Left lung (tissue), 10 donors: ENCODE data around the gene TLK2. TPM values are rescaled to one million over a fixed set of nuclear protein-coding genes. Genes with fewer than 3 reads are reported as not detected.
A peak's percentile ranks its signal among the peaks of the same experiment; 100 is the strongest.
"Not testable (repeated sequence)": the region's sequence is repeated elsewhere in the genome, so short reads cannot be mapped to it uniquely, and the experiment has no call there.

Source experiments
- ATAC-seq: fragments of 200-7000 bp; cut with Tn5 transposase; one replicate; pipeline ENCODE4 v1.9.1; 2020; ENCODE audit warnings: moderate library complexity
- DNase-seq, 4 donors: peaks; one replicate each; pipeline ENCODE4 v3.0.0-alpha.2; 2013 to 2020
- H3K27ac ChIP-seq, 2 donors: fragments of 200-600 bp; sonication (generic) in 1 of 2; one replicate each; pipeline versions ENCODE4 v1.5.0 to v1.8.0; 2020 to 2021
- H3K27me3 ChIP-seq, 2 donors: fragments of 200-600 bp; sonication (generic) in 1 of 2; one replicate each; pipeline versions ENCODE4 v1.5.0 to v1.8.0; 2020 to 2021
- H3K36me3 ChIP-seq, 2 donors: fragments of 200-600 bp; sonication (generic) in 1 of 2; one replicate each; pipeline versions ENCODE4 v1.5.0 to v1.8.0; 2020 to 2021
- H3K4me1 ChIP-seq, 2 donors: fragments of 200-600 bp; one replicate each; pipeline ENCODE4 v1.8.0; 2021
- H3K4me3 ChIP-seq, 2 donors: fragments of 200-600 bp; sonication (generic) in 1 of 2; one replicate each; pipeline versions ENCODE4 v1.5.0 to v1.8.0; 2020 to 2021; ENCODE audit warnings: mild to moderate bottlenecking in 1 of 2
- H3K9me3 ChIP-seq, 2 donors: fragments of 200-600 bp; sonication (generic) in 1 of 2; one replicate each; pipeline versions ENCODE4 v1.5.0 to v1.8.0; 2020 to 2021
- intact Hi-C, 2 donors: fragments of 100-400 bp; cut with DNase I; formaldehyde crosslinking; loops; one replicate each; pipeline versions ENCODE4 v1.11.2 to v1.14.2; 2022
- polyA plus RNA-seq, 6 donors: library from polyadenylated mRNA; unstranded; fragments of 120-200 nt; gene quantifications; one replicate each; pipeline ENCODE4 v1.2.1, GENCODE V29; 2013; ENCODE audit not compliant: insufficient read length in 6 of 6
- total RNA-seq, 2 donors: library from RNA; stranded (reverse); fragmentation: NEBNext Ultra II Directional; extraction: Animal tissue kit (Norgen Biotek cat#: 25700); gene quantifications; one replicate each; pipeline ENCODE4 v1.2.1, GENCODE V29; 2021
- donor health status: DM: no; HTN: yes; CAD: no.
- donor health status: DM: no; HTN: no; CAD: no.

Gene TLK2
- total and polyA plus RNA-seq, 8 donors: 32.2 to 75.0 (median 69.1) TPM

DNA sequence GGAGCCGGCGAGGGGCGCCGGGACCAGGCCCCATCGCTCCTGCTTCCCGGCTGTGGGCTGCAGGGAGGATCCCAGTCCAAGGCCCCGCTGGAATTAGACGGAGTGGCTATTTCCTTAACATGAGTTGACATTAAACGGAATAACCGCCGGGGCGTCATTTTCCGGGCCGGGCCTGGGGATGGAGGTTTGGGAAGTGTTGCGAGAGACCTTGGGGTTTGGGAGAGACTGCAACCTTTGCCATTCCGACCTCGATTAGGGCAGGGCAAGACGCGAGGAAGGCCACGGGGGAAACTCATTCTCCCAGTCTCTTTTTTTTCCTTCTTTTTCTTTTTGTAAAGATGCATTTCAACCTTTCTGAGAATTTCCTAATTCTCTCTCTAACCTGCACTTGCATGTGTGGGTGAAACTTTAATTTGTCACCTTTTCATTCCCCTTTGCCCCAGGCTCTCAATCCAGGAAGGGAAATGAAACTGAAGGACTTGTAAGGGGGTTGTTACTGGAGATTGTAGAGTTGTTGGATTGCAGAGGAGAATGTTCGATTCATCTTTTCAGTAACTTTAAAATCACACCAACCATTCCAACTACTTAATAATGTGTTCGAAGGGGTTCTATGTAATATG, 1.1 kb downstream of the TLK2 start:
- intact Hi-C loops, H3K9me3 ChIP-seq, H3K27me3 ChIP-seq: not testable (repeated sequence)
- Histone ChIP-seq H3K4me3 (peak overlapping the region; percentile 55 to 64), H3K4me1 (peaks cover 3 to 48% of the 10 kb centered on the region in 2 donors), H3K36me3 (peaks cover 0 to 23% of the 10 kb centered on the region in 2 donors), H3K27ac (peak overlapping the region; percentile 88 to 91)
- peak in 2 of 4 donors; percentile 37 to 82 for DNase-seq
- peak; percentile 19 for ATAC-seq

DNA sequence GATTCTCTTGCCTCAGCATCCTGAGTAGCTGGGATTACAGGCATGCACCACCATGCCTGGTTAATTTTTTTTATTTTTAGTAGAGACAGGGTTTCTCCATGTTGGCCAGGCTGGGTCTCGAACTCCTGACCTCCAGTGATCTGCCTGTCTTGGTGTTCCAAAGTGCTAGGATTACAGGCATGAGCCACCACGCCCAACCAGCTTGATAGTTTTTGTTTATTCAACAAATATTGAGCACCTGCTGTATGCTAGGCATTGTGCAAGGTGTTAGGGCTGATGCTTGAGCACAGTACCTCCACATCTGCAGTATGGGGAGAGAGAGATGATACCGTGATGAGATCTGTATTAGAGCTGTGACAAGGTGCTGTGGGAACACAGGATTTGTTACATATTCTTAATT, 3.9 kb downstream of the TLK2 start:
- H3K27ac ChIP-seq, intact Hi-C loops, H3K4me3 ChIP-seq, ATAC-seq, H3K27me3 ChIP-seq, H3K9me3 ChIP-seq, DNase-seq: not testable (repeated sequence)
- peaks cover 3 to 47% of the 10 kb centered on the region in 2 donors for H3K4me1 ChIP-seq
- H3K36me3 ChIP-seq: peaks cover 0 to 24% of the 10 kb centered on the region in 2 donors

DNA sequence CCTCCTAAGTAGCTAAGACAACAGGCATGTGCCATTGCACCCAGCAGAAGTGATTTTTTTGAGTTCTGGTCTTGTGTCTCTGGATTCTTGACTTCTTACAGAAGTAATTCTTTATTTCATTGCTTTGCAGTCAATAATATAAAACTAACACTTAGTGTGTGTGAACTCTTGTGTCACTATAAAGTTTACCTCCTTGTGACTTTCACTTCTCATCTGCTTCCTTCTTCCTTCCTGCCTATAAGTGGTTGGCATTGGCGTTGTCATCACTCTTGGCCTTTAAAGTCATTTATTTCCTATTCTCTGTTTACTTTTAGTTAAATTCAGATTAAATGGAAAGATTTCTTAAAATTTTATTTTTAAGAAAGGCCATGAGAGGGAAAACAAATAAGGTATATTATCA, 12.4 kb downstream of the TLK2 start:
- H3K4me3 ChIP-seq, intact Hi-C loops, H3K27me3 ChIP-seq, H3K36me3 ChIP-seq, H3K27ac ChIP-seq, H3K9me3 ChIP-seq, ATAC-seq, DNase-seq, H3K4me1 ChIP-seq: not testable (repeated sequence)

DNA sequence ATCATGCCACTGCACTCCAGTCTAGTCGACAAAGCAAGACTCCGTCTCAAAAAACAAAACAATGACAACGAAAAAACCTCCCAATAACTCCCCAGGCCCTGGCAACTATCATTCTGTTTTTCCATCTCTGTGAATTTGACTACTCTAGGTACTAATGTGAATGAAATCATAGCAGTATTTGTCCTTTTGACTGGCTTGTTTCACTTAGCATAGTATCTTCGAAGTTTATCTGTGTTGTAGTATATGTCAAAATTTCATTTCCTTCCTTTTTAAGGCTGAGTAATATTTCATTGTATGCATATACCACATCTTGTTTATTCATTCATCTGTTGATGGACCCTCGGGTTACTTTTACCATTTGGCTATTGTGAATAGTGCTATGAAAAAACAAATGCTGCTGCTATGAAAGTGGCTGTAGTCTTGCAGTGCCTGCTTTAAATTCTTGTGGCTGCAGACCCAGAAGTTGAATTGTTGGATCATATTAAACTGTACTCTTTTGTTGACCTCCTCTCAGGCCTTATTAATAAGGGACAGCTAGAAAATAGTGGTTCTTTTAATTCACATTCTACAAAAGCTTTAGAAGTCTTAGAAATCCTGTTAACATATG, 14.5 kb downstream of the TLK2 start:
- H3K4me1 ChIP-seq, H3K27me3 ChIP-seq, DNase-seq, H3K9me3 ChIP-seq, intact Hi-C loops, H3K4me3 ChIP-seq, H3K27ac ChIP-seq, ATAC-seq, H3K36me3 ChIP-seq: not testable (repeated sequence)

DNA sequence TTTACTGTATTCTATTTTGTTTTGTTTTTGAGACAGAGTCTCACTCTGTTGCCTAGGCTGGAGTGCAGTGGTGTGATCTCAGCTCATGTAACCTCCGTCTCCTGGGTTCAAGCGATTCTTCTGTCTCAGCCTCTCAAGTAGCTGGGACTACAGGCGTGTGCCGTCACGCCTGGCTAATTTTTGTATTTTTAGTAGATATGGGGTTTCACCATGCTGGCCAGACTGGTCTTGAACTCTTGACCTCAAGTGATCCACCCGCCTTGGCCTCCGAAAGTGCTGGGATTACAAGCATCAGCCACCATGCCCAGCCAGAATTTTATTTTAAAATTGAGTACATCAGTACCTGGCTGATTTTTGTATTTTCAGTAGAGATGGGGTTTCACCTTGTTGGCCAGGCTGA, 15.4 kb downstream of the TLK2 start:
- H3K36me3 ChIP-seq, H3K27ac ChIP-seq, ATAC-seq, intact Hi-C loops, H3K27me3 ChIP-seq, H3K4me1 ChIP-seq, DNase-seq, H3K9me3 ChIP-seq, H3K4me3 ChIP-seq: not testable (repeated sequence)

DNA sequence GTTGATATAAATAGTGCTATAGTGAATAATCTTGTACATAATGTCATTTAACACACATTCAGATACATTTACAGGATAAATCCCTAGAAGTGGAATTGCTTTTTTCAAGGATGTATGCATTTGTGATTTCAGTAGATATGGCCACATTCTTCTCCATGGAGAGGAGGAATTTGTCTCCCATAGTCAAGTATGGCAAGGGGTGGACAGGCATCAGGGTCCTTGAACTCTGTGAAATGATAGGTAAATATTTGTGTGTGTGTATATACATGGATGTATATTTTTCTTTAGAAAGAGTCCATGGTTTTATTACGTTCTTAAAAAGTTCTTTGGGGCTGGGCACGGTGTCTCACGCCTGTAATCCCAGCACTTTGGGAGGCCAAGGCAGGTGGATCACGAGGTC, 17.7 kb downstream of the TLK2 start:
- H3K4me3 ChIP-seq, H3K27me3 ChIP-seq, H3K36me3 ChIP-seq, ATAC-seq, H3K4me1 ChIP-seq, intact Hi-C loops, DNase-seq, H3K27ac ChIP-seq, H3K9me3 ChIP-seq: not testable (repeated sequence)

DNA sequence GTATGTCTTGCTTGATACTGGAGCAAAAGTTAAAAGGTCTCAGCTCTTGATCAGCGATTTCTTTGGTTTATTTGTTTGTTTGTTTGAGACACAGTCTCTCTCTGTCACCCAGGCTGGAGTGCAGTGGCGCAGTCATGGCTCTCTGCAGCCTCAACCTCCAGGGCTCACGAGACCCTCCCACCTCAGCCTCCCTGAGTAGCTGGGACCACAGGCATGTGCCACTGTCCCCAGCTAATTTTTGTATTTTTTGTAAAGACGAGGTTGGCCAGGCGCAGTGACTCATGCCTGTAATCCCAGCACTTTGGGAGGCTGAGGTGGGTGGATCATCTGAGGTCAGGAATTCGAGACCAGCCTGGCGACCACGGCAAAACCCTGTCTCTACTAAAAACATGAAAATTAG, 20.2 kb downstream of the TLK2 start:
- H3K36me3 ChIP-seq, H3K4me1 ChIP-seq, intact Hi-C loops, DNase-seq, H3K27me3 ChIP-seq, H3K9me3 ChIP-seq, ATAC-seq, H3K4me3 ChIP-seq, H3K27ac ChIP-seq: not testable (repeated sequence)

DNA sequence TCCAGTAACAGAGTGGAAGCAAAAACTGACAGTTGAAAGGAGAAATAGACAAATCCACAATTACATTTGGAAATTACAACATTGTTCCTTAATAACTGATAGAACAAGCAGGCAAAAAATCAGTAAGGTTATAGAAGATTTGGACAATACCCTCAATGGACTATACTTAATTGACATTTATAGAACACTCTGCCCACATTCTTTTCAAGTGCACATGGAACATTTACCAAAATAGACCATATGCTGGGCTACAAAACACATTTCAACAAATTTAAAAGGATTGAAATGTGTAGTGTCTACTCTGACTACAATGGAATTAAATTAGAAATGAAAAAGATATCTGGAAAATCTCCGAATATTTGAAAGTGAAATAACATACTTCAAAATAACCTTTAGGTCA, 21.8 kb downstream of the TLK2 start:
- DNase-seq, H3K4me1 ChIP-seq, H3K4me3 ChIP-seq, H3K36me3 ChIP-seq, H3K9me3 ChIP-seq, ATAC-seq, H3K27me3 ChIP-seq, H3K27ac ChIP-seq, intact Hi-C loops: not testable (repeated sequence)

DNA sequence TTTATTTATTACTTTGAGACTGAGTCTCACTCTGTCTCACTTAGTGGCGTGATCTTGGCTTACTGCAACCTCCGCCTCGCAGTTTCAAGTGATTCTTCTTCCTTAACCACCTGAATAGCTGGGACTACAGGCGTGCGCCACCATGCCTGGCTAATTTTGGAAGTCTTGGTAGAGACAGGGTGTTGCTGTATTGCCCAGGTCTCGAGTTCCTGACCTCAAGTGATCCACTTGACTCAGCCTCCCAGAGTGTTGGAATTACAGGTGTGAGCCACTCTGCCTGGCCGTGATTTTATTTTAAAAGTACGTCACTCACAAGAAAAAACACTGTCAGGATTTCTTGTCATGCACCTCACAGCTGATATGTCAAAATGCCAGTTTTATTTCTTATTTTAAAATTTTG, 26.2 kb downstream of the TLK2 start:
- intact Hi-C loops, DNase-seq, H3K27ac ChIP-seq, H3K9me3 ChIP-seq, H3K36me3 ChIP-seq, H3K27me3 ChIP-seq, H3K4me3 ChIP-seq: not testable (repeated sequence)
- peaks cover 0 to 16% of the 10 kb centered on the region in 2 donors for H3K4me1 ChIP-seq
- peak; percentile 50 for ATAC-seq

DNA sequence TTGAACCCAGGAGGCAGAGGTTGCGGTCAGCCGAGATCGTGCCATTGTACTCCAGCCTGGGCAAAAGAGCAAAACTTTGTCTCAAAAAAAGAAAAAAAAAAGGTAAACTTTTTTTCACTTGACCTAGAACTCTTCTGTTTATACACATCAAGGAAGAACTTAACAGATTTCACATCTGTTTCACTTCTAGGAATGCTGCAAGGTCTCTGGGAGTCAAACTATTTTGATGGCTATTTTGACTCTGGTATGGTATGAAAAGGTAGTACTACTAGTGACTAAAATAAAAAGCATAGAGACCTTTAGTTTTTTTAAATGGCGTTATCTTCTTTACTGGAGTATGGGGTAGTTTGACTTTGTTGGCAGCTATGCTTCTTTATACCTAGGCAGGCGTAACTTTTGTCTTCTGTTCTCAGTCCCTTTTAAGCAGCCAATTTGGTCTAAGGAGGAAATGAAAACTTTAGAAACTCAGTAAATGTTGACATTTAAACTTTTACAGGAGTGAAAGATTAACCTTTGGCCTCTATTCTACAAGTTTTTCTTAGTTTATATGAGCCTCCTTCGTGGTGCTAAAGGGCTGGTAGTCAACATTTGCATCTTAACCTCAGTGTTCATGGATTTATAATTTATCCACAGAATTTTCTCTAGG, 28.7 kb downstream of the TLK2 start:
- DNase-seq (peak in 1 of 4 donors; percentile 3), ATAC-seq (peak; percentile 25)
- intact Hi-C loops, H3K27me3 ChIP-seq, H3K27ac ChIP-seq, H3K4me3 ChIP-seq, H3K9me3 ChIP-seq, H3K36me3 ChIP-seq: not testable (repeated sequence)
- peaks cover 0 to 28% of the 10 kb centered on the region in 2 donors for H3K4me1 ChIP-seq

DNA sequence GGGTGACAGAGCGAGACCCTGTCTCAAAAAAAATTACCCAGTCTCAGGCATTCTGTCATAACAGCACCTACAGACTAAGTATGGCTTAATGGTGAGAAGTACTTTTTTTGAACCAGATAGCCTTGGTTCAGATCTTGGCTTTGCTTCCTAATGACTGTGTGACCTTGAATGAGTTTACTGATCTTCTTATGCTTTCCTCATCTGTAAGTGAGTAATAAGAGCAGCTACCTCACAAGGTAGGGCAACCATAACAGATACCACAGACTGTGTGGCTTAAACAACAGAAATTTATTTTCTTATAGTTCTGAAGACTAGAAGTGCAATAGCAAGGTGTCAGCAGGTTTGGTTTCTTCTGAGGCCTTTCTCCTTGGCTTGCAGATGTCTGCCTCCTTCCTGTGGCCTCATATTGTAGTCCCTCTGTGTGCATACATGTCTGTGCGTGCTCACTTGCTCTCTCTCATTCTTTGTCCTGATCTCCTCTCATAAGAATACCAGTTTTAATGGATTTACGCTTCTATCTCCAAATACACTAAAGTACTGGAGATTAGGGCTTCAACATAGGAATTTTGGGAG, 31.7 kb downstream of the TLK2 start:
- H3K27me3 ChIP-seq, DNase-seq, H3K36me3 ChIP-seq, H3K27ac ChIP-seq, H3K4me3 ChIP-seq, H3K9me3 ChIP-seq, intact Hi-C loops: not testable (repeated sequence)
- peaks cover 0 to 28% of the 10 kb centered on the region in 2 donors for H3K4me1 ChIP-seq
- peak; percentile 52 for ATAC-seq

DNA sequence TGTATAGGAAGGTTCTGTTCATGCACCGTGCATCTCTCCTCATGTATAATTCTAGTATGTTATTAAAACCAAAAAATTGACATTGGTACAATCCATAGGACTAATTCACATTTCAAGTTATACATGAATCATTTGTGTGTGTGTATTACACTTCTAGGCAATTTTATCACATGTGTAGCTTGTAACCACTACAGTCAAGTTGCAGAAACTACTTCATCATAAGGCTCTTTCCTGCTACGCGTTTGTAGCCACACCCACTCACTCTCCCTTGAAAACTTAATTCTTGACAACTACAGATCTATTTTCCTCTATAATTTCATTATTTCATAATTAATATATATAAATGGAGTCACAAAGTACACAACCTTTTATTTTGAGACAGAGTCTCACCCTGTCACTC, 32.4 kb downstream of the TLK2 start:
- H3K27me3 ChIP-seq, H3K9me3 ChIP-seq, H3K36me3 ChIP-seq, H3K4me3 ChIP-seq, DNase-seq, H3K27ac ChIP-seq, intact Hi-C loops: not testable (repeated sequence)
- peak; percentile 76 for ATAC-seq
- H3K4me1 ChIP-seq: peaks cover 0 to 26% of the 10 kb centered on the region in 2 donors

DNA sequence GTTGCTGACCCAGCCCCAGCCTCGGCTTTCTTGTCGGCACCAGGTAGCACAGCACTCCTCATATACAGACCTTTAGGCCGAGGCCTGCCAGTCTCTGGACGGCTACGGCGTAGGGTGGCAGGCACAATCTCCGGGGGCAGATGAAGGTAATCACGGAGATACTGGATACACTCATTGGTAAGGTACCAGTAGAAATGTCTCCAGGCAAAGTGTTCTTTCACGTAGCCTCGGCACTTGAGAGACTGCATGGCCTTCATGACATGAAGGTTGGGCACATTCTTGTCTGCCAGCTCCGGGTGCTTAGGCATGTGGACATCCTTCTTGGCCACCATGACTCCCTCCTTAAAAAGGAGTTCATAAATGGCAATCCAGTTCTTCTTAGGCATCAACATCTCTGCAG, 37.8 kb downstream of the TLK2 start:
- H3K4me3 ChIP-seq, DNase-seq, ATAC-seq, H3K9me3 ChIP-seq, H3K27ac ChIP-seq, H3K27me3 ChIP-seq, H3K4me1 ChIP-seq, intact Hi-C loops: not testable (repeated sequence)
- H3K36me3 ChIP-seq: peaks cover 0 to 10% of the 10 kb centered on the region in 2 donors
